Neural cell (in vitro differentiated cells): ENCODE data around the gene SLC6A3. TPM values are rescaled to one million over a fixed set of nuclear protein-coding genes. Genes with fewer than 3 reads are reported as not detected.

Experiments used
- H2AFZ ChIP-seq: fragments of 200-600, 300-800 bp; sonication (generic), shearing (Covaris generic); 2 replicates; pipeline ENCODE4 v1.6.0; 2014; ENCODE audit warnings: low read depth, mild to moderate bottlenecking, antibody characterized with exemption, low read length, moderate library complexity
- H3F3A ChIP-seq: fragments of 200-600 bp; shearing (Covaris generic); 2 replicates; pipeline ENCODE4 v1.6.1; 2016; ENCODE audit warnings: mild to moderate bottlenecking, moderate library complexity, mixed read lengths, antibody characterized with exemption, low read length; ENCODE audit not compliant: insufficient read depth, poor library complexity, severe bottlenecking
- H3K27ac ChIP-seq: fragments of 200-600, 300-800 bp; sonication (generic), shearing (Covaris generic); 2 replicates; pipeline ENCODE4 v1.5.1; 2014; ENCODE audit warnings: mild to moderate bottlenecking, low read length, moderate library complexity
- H3K27me3 ChIP-seq: fragments of 300-800, 200-600 bp; sonication (generic), shearing (Covaris generic); 2 replicates; pipeline ENCODE4 v1.6.0; 2014; ENCODE audit warnings: mild to moderate bottlenecking, low read depth, low read length, moderate library complexity; ENCODE audit not compliant: insufficient read depth
- H3K36me3 ChIP-seq: fragments of 300-800, 200-600 bp; sonication (generic), shearing (Covaris generic); 2 replicates; pipeline ENCODE4 v1.5.1; 2014; ENCODE audit warnings: mild to moderate bottlenecking, antibody characterized with exemption, low read length, moderate library complexity; ENCODE audit not compliant: insufficient read depth
- H3K4me2 ChIP-seq: fragments of 300-800, 200-600 bp; sonication (generic), shearing (Covaris generic); 2 replicates; pipeline ENCODE4 v1.6.0; 2014; ENCODE audit warnings: mild to moderate bottlenecking, low read length
- H3K4me3 ChIP-seq: fragments of 300-800, 200-600 bp; sonication (generic), shearing (Covaris generic); 2 replicates; pipeline ENCODE4 v1.5.1; 2014; ENCODE audit warnings: mild to moderate bottlenecking, low read length, moderate library complexity
- H3K79me2 ChIP-seq: fragments of 200-600 bp; shearing (Covaris generic); replicated peaks from 2 replicates; pipeline ENCODE4 v1.6.0; 2014; ENCODE audit warnings: mild to moderate bottlenecking, low read length, moderate library complexity; ENCODE audit not compliant: insufficient read depth
- H3K9ac ChIP-seq: fragments of 300-800, 200-600 bp; sonication (generic), shearing (Covaris generic); 2 replicates; pipeline ENCODE4 v1.6.1; 2016; ENCODE audit warnings: mild to moderate bottlenecking, low read length, mixed read lengths
- H3K9me2 ChIP-seq: fragments of 200-600 bp; shearing (Covaris generic); 2 replicates; pipeline ENCODE4 v1.6.1; 2016; ENCODE audit warnings: mild to moderate bottlenecking, low read length, mixed read lengths; ENCODE audit not compliant: insufficient read depth
- H3K9me3 ChIP-seq: fragments of 200-600, 300-800 bp; sonication (generic), shearing (Covaris generic); 2 replicates; pipeline ENCODE4 v1.6.1; 2016; ENCODE audit warnings: mild to moderate bottlenecking, mixed run types, low read length, moderate library complexity, mixed read lengths
- H4K20me1 ChIP-seq: fragments of 200-600 bp; shearing (Covaris generic); 2 replicates; pipeline ENCODE4 v1.6.1; 2016; ENCODE audit warnings: mild to moderate bottlenecking, mixed run types; ENCODE audit not compliant: insufficient read depth
- CTCF ChIP-seq: fragments of 450-650 bp; IDR thresholded peaks from 2 replicates; pipeline ENCODE4 v1.5.1; 2014; ENCODE audit warnings: antibody characterized with exemption, mild to moderate bottlenecking, moderate library complexity; ENCODE audit not compliant: poor library complexity, severe bottlenecking
- EP300 ChIP-seq: fragments of 450-650 bp; conservative IDR thresholded peaks from 2 replicates; pipeline ENCODE4 v1.6.1; 2014; ENCODE audit warnings: antibody characterized with exemption, mild to moderate bottlenecking, moderate library complexity; ENCODE audit not compliant: poor library complexity, severe bottlenecking
- EZH2 ChIP-seq: fragments of 200-600, 300-800 bp; shearing (Covaris generic), sonication (generic); IDR thresholded peaks from 2 replicates; pipeline ENCODE4 v1.6.1; 2014; ENCODE audit warnings: antibody characterized with exemption, low read length, borderline replicate concordance, mild to moderate bottlenecking; ENCODE audit not compliant: insufficient read depth, poor library complexity, severe bottlenecking
- MXI1 ChIP-seq: fragments of 450-650 bp; conservative IDR thresholded peaks from 2 replicates; pipeline ENCODE4 v1.6.1; 2014; ENCODE audit warnings: antibody characterized with exemption, mild to moderate bottlenecking; ENCODE audit not compliant: poor library complexity, severe bottlenecking
- POLR2AphosphoS5 ChIP-seq: IDR thresholded peaks from 2 replicates; pipeline ENCODE4 v1.6.1; 2012
- RAD21 ChIP-seq: fragments of 450-650 bp; conservative IDR thresholded peaks from 2 replicates; pipeline ENCODE4 v1.6.1; 2014; ENCODE audit warnings: antibody characterized with exemption, mild to moderate bottlenecking, moderate library complexity
- REST ChIP-seq: IDR thresholded peaks from 2 replicates; pipeline ENCODE4 v1.6.1; 2012; ENCODE audit warnings: borderline replicate concordance
- SMC3 ChIP-seq: fragments of 450-650 bp; conservative IDR thresholded peaks from 2 replicates; pipeline ENCODE4 v1.6.1; 2014; ENCODE audit warnings: antibody characterized with exemption, mild to moderate bottlenecking, moderate library complexity; ENCODE audit not compliant: poor library complexity
- TAF1 ChIP-seq: IDR thresholded peaks from 2 replicates; pipeline ENCODE4 v1.6.1; 2012; ENCODE audit warnings: low read depth
- polyA plus RNA-seq: library from polyadenylated mRNA; depleted of rRNA; stranded (reverse); fragments of >200 nt; gene quantifications from 2 replicates; pipeline ENCODE4 v1.2.3, GENCODE V29; 2014

Gene SLC6A3
- polyA plus RNA-seq, 1 donor from 2014 or later: 0.77 TPM

GRCh38 chr5:1471240-1471853 lies 26.1 kb upstream of the SLC6A3 start:
- Histone ChIP-seq H3K79me2 (no peaks in the 10 kb centered on the region), H4K20me1 (no peaks in the 10 kb centered on the region), H3K27ac (no peak overlapping the region), H3K4me3 (no peak overlapping the region), H3K27me3 (no peaks in the 10 kb centered on the region), H3K9me3 (no peaks in the 10 kb centered on the region), H2AFZ (no peak overlapping the region), H3F3A (no peaks in the 10 kb centered on the region), H3K4me2 (no peak overlapping the region), H3K36me3 (no peaks in the 10 kb centered on the region), H3K9me2 (no peaks in the 10 kb centered on the region), H3K9ac (no peak overlapping the region)
- TF ChIP-seq POLR2AphosphoS5 (no peak), CTCF (no peak), EZH2 (no peak), TAF1 (no peak), REST (no peak), MXI1 (no peak), EP300 (no peak), SMC3 (no peak), RAD21 (no peak)

GRCh38 chr5:1470762-1471211 lies 25.5 kb upstream of the SLC6A3 start:
- no peaks in the 10 kb centered on the region for H3K36me3 ChIP-seq
- H3K27ac ChIP-seq: no peak overlapping the region

More at GRCh38 chr5:1470762-1471211, 25.5 kb upstream of the SLC6A3 start:
- H3K9ac ChIP-seq: no peak overlapping the region
- no peak overlapping the region for H3K4me3 ChIP-seq
- no peaks in the 10 kb centered on the region for H3K27me3 ChIP-seq
- TF ChIP-seq TAF1: no peak
- TF ChIP-seq RAD21: no peak
- no peak for TF ChIP-seq EP300
- TF ChIP-seq POLR2AphosphoS5: no peak
- no peak for TF ChIP-seq SMC3
- TF ChIP-seq REST: no peak
- TF ChIP-seq MXI1: no peak
- no peak for TF ChIP-seq CTCF
- no peak for TF ChIP-seq EZH2
- H3K9me2 ChIP-seq: no peaks in the 10 kb centered on the region
- no peak overlapping the region for H3K4me2 ChIP-seq
- H3K79me2 ChIP-seq: no peaks in the 10 kb centered on the region
- no peaks in the 10 kb centered on the region for H4K20me1 ChIP-seq
- H3F3A ChIP-seq: no peaks in the 10 kb centered on the region
- H2AFZ ChIP-seq: no peak overlapping the region
- H3K9me3 ChIP-seq: no peaks in the 10 kb centered on the region
